WTC11 (cell line): Measurements from ENCODE around the gene LYRM4. TPM values are rescaled to one million over a fixed set of nuclear protein-coding genes. Genes with fewer than 3 reads are reported as not detected.
"Not testable (repeated sequence)": the region's sequence is repeated elsewhere in the genome, so short reads cannot be mapped to it uniquely, and the experiment has no call there.

Experiments
- ATAC-seq: fragments of 200-7000 bp; cut with Tn5 transposase; 2 replicates; pipeline ENCODE4 v1.10.0; 2021; ENCODE audit warnings: mild to moderate bottlenecking, moderate library complexity
- CTCF ChIA-PET: fragments of 300-600 bp; sonication (Branson Sonifier 250); formaldehyde crosslinking; loops from one replicate; lab custom pipeline; 2021; ENCODE audit warnings: antibody characterized with exemption; lab: Charles Lee
- POLR2A ChIA-PET: fragments of 350-600 bp; sonication (Branson Sonifier 250); formaldehyde crosslinking; loops from one replicate; lab custom pipeline; 2021; ENCODE audit warnings: antibody characterized with exemption; lab: Charles Lee
- DNase-seq: peaks from one replicate; pipeline ENCODE4 v3.0.0; 2021; ENCODE audit warnings: low spot score
- H3K27ac Mint-ChIP-seq: 2 replicates; pipeline ENCODE4 v1.8.0; 2021; ENCODE audit warnings: mixed read lengths
- H3K27me3 Mint-ChIP-seq: 2 replicates; pipeline ENCODE4 v1.8.0; 2021; ENCODE audit warnings: low read depth, mild to moderate bottlenecking, moderate library complexity, mixed read lengths
- H3K36me3 Mint-ChIP-seq: 2 replicates; pipeline ENCODE4 v1.8.0; 2021; ENCODE audit warnings: mixed read lengths
- H3K4me1 Mint-ChIP-seq: 2 replicates; pipeline ENCODE4 v1.8.0; 2022; ENCODE audit warnings: mixed read lengths
- H3K4me3 Mint-ChIP-seq: 2 replicates; pipeline ENCODE4 v1.8.0; 2021; ENCODE audit warnings: mild to moderate bottlenecking, moderate library complexity, mixed read lengths
- H3K9me3 Mint-ChIP-seq: 2 replicates; pipeline ENCODE4 v1.8.0; 2021; ENCODE audit warnings: mixed read lengths
- GABPB1 ChIP-seq: sonication (generic); formaldehyde crosslinking; IDR thresholded peaks from 2 replicates; pipeline ENCODE4 v1.8.1; 2023; ENCODE audit warnings: mild to moderate bottlenecking, missing genetic modification reagents
- RELA ChIP-seq: sonication (generic); formaldehyde crosslinking; IDR thresholded peaks from 2 replicates; pipeline ENCODE4 v1.8.1; 2022; ENCODE audit warnings: missing genetic modification reagents, mild to moderate bottlenecking, borderline replicate concordance
- ZNF121 ChIP-seq: sonication (generic); formaldehyde crosslinking; IDR thresholded peaks from 2 replicates; pipeline ENCODE4 v1.8.0; 2023; ENCODE audit warnings: missing genetic modification reagents
- ZNF317 ChIP-seq: sonication (generic); formaldehyde crosslinking; IDR thresholded peaks from 2 replicates; pipeline ENCODE4 v1.8.1; 2023; ENCODE audit warnings: low read depth, mild to moderate bottlenecking, moderate library complexity, missing genetic modification reagents, borderline replicate concordance
- microRNA-seq: library from miRNA; unstranded; fragments of <30 nt; microRNA quantifications from one replicate; pipeline ENCODE4 v1.2.0, GENCODE V29; 2022; ENCODE audit warnings: borderline number of aligned reads
- total RNA-seq: library from RNA; stranded (reverse); gene quantifications from 3 replicates; pipeline ENCODE4 v1.2.3, GENCODE V29; 2021
- TF ChIP-seq, protein P1 (sequence below): sonication (generic); formaldehyde crosslinking; IDR thresholded peaks from 2 replicates; pipeline ENCODE4 v1.8.0; 2022; ENCODE audit warnings: missing genetic modification reagents

LYRM4 gene
- total RNA-seq, 1 experiment from 2014 or later = 49.7 TPM

DNA sequence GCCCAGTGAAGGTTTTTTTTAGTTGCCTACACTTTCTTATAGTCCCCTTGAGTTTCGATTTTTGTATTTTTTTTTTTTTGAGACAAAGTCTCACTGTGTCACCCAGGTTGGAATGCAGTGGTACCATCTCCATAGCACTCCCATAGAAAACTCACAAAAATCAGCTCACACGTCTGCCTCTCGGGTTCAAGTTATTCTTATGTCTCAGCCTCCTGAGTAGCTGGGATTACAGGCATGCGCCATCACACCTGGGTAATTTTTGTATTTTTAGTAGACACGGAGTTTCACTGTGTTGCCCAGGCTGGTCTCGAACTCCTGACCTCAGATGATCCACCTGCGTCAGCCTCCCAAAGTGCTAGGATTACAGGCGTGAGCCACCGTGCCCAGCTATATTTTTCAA is 200.3 kb downstream of the LYRM4 start:
- POLR2A ChIA-PET, CTCF ChIA-PET, DNase-seq, H3K4me3 Mint-ChIP-seq, H3K36me3 Mint-ChIP-seq, H3K27me3 Mint-ChIP-seq, H3K27ac Mint-ChIP-seq, H3K4me1 Mint-ChIP-seq, ATAC-seq, H3K9me3 Mint-ChIP-seq: not testable (repeated sequence)
- TF ChIP-seq ZNF317 (CRISPR knock-in tag) = peak; percentile 82

DNA sequence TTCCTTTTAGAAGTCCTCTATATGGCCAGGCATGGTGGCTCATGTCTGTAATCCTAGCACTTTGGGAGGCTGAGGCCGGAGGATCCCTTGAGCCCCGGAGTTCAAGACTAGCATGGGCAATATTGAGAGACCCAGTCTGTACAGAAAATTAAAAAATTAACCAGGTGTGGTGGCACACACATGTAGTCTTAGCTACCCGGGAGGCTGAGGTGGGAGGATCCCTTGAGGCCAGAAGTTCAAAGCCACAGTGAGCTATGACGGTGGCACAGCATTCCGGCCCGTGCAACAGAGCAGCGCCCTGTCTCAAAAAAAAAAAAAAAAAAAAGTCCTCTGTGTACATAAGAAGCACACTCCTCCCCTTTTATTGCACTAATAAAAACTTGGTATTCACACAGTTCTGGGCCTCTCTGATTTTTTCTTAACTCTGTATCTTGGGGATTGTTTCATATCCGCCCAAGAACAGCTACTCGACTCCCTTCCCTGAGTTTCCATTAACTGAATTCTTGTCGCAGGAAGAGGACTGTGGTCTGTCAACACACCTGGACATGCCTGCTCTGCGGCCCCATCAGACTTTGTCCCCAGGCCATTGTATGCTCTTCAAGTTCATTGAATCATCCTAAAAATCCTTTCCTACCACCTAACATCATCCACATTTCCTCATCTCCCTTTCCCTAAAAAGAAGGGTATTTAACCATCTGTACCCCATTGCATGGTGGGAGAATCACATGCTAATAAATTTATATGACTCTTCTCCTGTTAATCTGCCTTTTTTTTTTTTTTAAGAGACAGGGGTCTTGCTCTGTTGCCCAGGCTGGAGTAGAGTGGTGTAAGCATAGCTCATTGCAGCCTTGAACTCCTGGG is 201.5 kb downstream of the LYRM4 start:
- no peaks in the 10 kb centered on the region for H3K36me3 Mint-ChIP-seq
- peaks cover 12% of the 10 kb centered on the region for H3K9me3 Mint-ChIP-seq
- ATAC-seq (no peak), DNase-seq (no peak)
- ChIA-PET CTCF (interaction anchor here (0.7 to 1.0 kb wide), 2 partner anchors 84 to 116 kb away, joined by 4 read pairs; no protein-coding TSS in a partner anchor), POLR2A (no interaction called here)
- no peak overlapping the region for H3K27ac Mint-ChIP-seq
- no peak overlapping the region for H3K4me3 Mint-ChIP-seq
- TF ChIP-seq GABPB1 (CRISPR knock-in tag) (peak; percentile 82), ZNF121 (CRISPR knock-in tag) (no peak), RELA (CRISPR knock-in tag) (no peak)
- TF ChIP-seq, protein P1, sequence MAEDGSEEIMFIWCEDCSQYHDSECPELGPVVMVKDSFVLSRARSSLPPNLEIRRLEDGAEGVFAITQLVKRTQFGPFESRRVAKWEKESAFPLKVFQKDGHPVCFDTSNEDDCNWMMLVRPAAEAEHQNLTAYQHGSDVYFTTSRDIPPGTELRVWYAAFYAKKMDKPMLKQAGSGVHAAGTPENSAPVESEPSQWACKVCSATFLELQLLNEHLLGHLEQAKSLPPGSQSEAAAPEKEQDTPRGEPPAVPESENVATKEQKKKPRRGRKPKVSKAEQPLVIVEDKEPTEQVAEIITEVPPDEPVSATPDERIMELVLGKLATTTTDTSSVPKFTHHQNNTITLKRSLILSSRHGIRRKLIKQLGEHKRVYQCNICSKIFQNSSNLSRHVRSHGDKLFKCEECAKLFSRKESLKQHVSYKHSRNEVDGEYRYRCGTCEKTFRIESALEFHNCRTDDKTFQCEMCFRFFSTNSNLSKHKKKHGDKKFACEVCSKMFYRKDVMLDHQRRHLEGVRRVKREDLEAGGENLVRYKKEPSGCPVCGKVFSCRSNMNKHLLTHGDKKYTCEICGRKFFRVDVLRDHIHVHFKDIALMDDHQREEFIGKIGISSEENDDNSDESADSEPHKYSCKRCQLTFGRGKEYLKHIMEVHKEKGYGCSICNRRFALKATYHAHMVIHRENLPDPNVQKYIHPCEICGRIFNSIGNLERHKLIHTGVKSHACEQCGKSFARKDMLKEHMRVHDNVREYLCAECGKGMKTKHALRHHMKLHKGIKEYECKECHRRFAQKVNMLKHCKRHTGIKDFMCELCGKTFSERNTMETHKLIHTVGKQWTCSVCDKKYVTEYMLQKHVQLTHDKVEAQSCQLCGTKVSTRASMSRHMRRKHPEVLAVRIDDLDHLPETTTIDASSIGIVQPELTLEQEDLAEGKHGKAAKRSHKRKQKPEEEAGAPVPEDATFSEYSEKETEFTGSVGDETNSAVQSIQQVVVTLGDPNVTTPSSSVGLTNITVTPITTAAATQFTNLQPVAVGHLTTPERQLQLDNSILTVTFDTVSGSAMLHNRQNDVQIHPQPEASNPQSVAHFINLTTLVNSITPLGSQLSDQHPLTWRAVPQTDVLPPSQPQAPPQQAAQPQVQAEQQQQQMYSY (CRISPR knock-in tag) = no peak
- no peaks in the 10 kb centered on the region for H3K27me3 Mint-ChIP-seq
- H3K4me1 Mint-ChIP-seq = peaks cover 5% of the 10 kb centered on the region

Small RNA genes lying within 50 kb of the gene (microRNA-seq; reads per million reads assigned to microRNA genes)
- gene MIR3691 = 3.8 reads per million, percentile 6 among the genes with 10 or more reads in this experiment

Other genes starting within 250 kb of the LYRM4 start
- gene PPP1R3G, start 175.6 kb downstream of the LYRM4 start, total RNA-seq = 0.15 to 0.48 TPM (median 0.48 TPM) in 3 replicates
- 10.7 to 15.0 TPM (median 11.3 TPM) in 3 replicates for gene FARS2, start 563 bp upstream of the LYRM4 start, total RNA-seq